ENCODE data around the gene SASH1.

DNA sequence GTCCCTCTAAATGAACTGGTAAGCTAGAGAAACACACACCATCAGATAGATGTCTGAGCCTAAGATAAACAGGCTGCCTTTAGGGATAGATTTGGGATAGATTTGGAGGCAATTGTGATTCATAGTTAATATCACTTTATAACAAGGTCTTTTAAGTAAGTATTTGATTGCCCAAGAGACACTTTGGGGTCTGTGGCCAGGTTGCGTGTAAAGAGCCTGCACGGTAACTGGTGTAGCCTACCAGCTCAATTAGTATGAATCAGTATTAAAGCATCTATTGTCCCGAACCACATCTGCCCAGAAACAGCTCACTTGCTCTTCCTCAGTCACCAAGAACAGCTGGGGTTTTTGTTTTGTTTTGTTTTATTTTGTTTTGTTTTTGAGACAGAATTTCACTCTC lies 193.3 kb downstream of the SASH1 start:
- TF ChIP-seq, protein P1, sequence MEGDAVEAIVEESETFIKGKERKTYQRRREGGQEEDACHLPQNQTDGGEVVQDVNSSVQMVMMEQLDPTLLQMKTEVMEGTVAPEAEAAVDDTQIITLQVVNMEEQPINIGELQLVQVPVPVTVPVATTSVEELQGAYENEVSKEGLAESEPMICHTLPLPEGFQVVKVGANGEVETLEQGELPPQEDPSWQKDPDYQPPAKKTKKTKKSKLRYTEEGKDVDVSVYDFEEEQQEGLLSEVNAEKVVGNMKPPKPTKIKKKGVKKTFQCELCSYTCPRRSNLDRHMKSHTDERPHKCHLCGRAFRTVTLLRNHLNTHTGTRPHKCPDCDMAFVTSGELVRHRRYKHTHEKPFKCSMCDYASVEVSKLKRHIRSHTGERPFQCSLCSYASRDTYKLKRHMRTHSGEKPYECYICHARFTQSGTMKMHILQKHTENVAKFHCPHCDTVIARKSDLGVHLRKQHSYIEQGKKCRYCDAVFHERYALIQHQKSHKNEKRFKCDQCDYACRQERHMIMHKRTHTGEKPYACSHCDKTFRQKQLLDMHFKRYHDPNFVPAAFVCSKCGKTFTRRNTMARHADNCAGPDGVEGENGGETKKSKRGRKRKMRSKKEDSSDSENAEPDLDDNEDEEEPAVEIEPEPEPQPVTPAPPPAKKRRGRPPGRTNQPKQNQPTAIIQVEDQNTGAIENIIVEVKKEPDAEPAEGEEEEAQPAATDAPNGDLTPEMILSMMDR (IDR thresholded peaks at IDR 0.05) = no peak
- TF ChIP-seq, protein P2, sequence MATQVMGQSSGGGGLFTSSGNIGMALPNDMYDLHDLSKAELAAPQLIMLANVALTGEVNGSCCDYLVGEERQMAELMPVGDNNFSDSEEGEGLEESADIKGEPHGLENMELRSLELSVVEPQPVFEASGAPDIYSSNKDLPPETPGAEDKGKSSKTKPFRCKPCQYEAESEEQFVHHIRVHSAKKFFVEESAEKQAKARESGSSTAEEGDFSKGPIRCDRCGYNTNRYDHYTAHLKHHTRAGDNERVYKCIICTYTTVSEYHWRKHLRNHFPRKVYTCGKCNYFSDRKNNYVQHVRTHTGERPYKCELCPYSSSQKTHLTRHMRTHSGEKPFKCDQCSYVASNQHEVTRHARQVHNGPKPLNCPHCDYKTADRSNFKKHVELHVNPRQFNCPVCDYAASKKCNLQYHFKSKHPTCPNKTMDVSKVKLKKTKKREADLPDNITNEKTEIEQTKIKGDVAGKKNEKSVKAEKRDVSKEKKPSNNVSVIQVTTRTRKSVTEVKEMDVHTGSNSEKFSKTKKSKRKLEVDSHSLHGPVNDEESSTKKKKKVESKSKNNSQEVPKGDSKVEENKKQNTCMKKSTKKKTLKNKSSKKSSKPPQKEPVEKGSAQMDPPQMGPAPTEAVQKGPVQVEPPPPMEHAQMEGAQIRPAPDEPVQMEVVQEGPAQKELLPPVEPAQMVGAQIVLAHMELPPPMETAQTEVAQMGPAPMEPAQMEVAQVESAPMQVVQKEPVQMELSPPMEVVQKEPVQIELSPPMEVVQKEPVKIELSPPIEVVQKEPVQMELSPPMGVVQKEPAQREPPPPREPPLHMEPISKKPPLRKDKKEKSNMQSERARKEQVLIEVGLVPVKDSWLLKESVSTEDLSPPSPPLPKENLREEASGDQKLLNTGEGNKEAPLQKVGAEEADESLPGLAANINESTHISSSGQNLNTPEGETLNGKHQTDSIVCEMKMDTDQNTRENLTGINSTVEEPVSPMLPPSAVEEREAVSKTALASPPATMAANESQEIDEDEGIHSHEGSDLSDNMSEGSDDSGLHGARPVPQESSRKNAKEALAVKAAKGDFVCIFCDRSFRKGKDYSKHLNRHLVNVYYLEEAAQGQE (IDR thresholded peaks at IDR 0.05; ENCODE audit: insufficient read depth in 1 of 2, low read depth in 2 of 2, low read length in 1 of 2) = no peak
- TF ChIP-seq SIN3A (IDR thresholded peaks at IDR 0.05; ENCODE audit: borderline replicate concordance, insufficient read depth, low read depth, low read length) = no peak
